ENCODE data around the gene XPO6.

The XPO6 gene

DNA sequence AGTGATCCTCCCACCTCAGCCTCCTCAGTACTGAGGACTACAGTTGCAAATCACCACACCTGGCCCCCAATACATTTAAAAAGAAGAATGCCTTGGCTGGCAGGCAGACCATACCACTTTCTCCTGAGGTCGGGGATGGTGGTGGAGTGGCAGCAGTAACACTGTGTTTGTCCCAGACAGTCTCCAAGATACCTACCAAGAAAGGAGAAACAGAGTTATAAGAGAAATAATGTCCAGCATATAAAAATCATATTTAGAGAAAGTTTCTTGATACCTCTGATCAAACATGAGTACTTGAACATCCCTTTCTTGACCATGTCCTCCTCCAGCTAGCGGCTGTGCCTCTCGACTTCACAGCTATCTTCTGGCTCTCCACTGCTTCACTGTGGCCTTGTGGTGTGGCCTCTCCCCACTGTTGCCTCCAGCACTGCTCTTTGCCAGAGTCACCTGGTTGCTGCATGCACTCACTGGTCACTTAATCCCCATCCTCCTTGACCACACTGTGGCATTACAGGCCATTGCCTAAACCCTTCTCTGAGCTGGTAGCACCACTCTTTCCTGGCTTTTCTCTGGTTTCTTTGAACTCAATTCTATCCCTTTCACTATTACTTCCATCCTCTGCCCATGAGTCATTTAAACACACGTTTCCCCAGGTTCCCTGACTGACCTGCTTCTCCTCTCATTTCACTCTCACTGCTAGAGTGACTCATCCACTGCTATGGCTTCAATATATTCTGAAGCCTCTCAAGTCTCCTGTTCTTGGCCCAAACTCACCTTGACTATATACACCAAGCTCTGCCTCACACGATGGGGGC lies 45.2 kb downstream of the XPO6 start:
- Histone ChIP-seq H3K36me3 (ENCODE audit: insufficient read depth, low read length) (peaks cover 25% of the 10 kb centered on the region), H3K9ac (ENCODE audit: low read depth, low read length) (no peak overlapping the region), H3K9me3 (ENCODE audit: control insufficient read depth, insufficient read depth, low read length) (no peaks in the 10 kb centered on the region), H3K4me1 (ENCODE audit: insufficient read depth, low read length) (peaks cover 7% of the 10 kb centered on the region; the same call in 1 of the 2 replicates)

DNA sequence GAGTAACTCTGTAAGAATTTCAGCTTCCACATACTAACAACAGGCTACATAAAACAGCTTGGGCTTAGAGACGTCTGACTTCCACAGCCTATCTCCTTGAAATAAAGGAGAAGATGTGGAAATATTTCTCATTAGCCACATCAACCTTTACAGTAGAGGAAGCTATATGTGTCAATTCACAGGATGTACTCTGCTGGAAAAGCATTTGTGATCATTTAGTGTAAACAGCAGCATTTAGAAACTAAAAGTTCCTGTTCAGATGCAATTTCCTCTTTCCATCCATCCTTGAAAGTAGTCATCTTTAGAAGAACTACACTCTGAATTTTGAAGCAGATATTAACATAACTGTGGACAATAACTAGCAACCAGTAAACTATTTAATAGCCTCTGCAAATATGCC lies 46.2 kb downstream of the XPO6 start:
- no peaks in the 10 kb centered on the region for H3K9me3 ChIP-seq (ENCODE audit: control insufficient read depth, insufficient read depth, low read length)
- H3K9ac ChIP-seq (ENCODE audit: low read depth, low read length): no peak overlapping the region
- H3K36me3 ChIP-seq (ENCODE audit: insufficient read depth, low read length): peaks cover 25% of the 10 kb centered on the region
- H3K4me1 ChIP-seq (ENCODE audit: insufficient read depth, low read length): peaks cover 7% of the 10 kb centered on the region

DNA sequence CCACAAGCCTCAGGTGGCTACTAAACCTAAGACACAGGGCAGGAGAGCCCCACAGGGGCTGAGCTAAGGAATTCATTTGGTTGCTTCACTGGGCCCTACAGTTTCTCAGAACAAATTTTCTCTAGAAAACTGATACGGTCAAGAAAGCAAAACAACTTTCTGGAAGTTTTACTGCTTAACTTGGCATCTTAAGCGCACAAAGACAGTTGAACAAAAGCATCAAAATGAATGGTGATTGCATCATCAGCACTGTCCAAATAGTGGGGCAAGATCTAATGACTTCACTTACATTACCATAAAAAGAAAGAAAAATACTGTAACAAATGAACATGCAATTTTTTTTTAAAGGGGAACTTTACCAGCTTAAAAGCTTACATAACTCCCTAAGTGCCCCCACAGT lies 47.6 kb downstream of the XPO6 start:
- no peaks in the 10 kb centered on the region for H3K9me3 ChIP-seq (ENCODE audit: control insufficient read depth, insufficient read depth, low read length)
- peaks cover 20% of the 10 kb centered on the region for H3K36me3 ChIP-seq (ENCODE audit: insufficient read depth, low read length)
- peaks cover 7% of the 10 kb centered on the region for H3K4me1 ChIP-seq (ENCODE audit: insufficient read depth, low read length)
- no peak overlapping the region for H3K9ac ChIP-seq (ENCODE audit: low read depth, low read length)

DNA sequence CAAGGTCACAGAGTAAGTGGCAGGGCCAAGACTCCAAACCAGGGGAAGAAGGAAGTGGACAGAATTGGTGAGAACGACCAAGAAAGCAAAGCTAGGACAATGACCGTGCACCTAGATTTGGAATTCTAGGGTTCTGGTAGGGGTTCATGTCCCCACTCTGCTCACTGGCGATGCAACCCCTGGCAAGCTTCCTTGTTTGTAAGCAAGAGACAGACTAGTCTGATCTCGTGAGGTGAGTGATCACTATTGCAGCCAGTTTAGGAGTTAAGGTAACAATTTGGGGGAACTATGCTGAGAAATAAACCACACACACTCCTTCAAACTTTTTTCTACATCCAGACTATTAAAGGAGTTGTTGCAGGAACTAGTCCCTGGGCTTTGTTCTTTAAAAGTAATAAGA lies 48.1 kb downstream of the XPO6 start:
- Histone ChIP-seq H3K36me3 (ENCODE audit: insufficient read depth, low read length) (peaks cover 19% of the 10 kb centered on the region), H3K4me1 (ENCODE audit: insufficient read depth, low read length) (peaks cover 7% of the 10 kb centered on the region)

DNA sequence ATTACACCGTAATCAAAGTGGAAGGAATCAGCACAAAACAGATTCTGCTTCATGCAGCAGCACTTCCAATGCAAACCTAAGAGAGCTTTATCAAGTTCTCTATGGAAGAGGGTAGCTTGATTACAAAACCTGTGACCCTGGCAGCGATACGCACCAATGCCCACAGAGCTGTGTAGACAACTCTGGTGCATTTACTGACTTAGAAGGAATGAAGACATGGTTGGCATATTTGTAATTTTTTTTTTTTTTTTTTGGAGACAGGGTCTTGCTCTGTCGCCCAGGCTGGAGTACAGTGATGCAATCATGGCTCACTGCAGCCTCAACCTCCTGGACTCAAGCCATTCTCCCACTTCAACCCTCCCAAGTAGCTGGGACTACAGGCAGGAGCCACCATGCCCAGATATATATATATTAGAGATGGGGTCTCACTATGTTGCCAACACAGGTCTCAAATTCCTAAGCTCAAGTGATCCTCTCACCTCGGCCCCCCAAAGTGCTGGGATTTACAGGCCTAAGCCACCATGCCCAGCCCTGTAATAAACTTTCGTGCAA lies 49.4 kb downstream of the XPO6 start:
- H3K36me3 ChIP-seq (ENCODE audit: insufficient read depth, low read length): peaks cover 18% of the 10 kb centered on the region
- no peak overlapping the region for H3K9ac ChIP-seq (ENCODE audit: low read depth, low read length)
- H3K4me1 ChIP-seq (ENCODE audit: insufficient read depth, low read length): peaks cover 5% of the 10 kb centered on the region
- no peaks in the 10 kb centered on the region for H3K9me3 ChIP-seq (ENCODE audit: control insufficient read depth, insufficient read depth, low read length)

More for the DNA sequence above, 48.1 kb downstream of the XPO6 start:
- Histone ChIP-seq H3K9ac (ENCODE audit: low read depth, low read length) (no peak overlapping the region), H3K9me3 (ENCODE audit: control insufficient read depth, insufficient read depth, low read length) (no peaks in the 10 kb centered on the region)

DNA sequence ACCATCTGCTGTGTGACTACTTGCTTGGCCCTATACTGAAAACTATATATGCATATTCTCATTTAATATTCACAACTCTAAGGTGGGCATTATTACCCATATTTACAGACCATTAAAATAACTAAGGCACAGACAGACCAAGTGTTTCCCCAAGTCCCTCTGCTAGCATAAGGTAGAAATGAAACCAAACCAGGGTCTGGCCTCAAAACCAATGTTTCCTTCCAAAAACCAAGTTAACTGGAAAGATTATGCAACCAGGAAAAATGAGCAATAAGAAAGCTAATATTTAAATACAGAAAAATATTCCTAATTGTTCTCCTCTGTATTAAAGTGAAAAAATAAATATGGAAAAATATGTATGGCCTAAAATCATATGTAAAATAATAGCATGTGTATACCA lies 50.1 kb downstream of the XPO6 start:
- Histone ChIP-seq H3K4me1 (ENCODE audit: insufficient read depth, low read length) (no peaks in the 10 kb centered on the region; the same call in none of the 2 replicates), H3K36me3 (ENCODE audit: insufficient read depth, low read length) (peaks cover 14% of the 10 kb centered on the region), H3K9me3 (ENCODE audit: control insufficient read depth, insufficient read depth, low read length) (no peaks in the 10 kb centered on the region), H3K9ac (ENCODE audit: low read depth, low read length) (no peak overlapping the region)

DNA sequence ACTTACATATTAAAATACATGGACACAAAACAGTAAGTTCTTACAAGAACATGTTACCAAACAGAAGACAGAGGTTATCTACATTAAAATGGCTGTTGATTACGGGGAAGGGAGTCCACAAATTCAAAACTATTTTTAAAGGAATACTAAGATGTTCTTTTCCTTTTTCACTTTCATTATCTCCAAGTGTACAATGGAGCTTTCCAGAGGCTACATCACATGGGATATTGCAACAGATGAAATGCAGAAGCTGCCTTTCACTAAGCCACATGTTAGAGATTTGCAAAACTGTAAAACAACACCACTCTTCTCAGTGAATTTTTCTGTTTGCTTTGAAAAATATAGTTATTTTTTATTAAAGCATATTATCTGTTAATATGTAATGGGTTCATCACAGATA lies 53.6 kb downstream of the XPO6 start:
- H3K36me3 ChIP-seq (ENCODE audit: insufficient read depth, low read length): peaks cover 9% of the 10 kb centered on the region
- no peaks in the 10 kb centered on the region; the same call in 1 of the 2 replicates for H3K4me1 ChIP-seq (ENCODE audit: insufficient read depth, low read length)
- H3K9me3 ChIP-seq (ENCODE audit: control insufficient read depth, insufficient read depth, low read length): no peaks in the 10 kb centered on the region
- H3K9ac ChIP-seq (ENCODE audit: low read depth, low read length): no peak overlapping the region

DNA sequence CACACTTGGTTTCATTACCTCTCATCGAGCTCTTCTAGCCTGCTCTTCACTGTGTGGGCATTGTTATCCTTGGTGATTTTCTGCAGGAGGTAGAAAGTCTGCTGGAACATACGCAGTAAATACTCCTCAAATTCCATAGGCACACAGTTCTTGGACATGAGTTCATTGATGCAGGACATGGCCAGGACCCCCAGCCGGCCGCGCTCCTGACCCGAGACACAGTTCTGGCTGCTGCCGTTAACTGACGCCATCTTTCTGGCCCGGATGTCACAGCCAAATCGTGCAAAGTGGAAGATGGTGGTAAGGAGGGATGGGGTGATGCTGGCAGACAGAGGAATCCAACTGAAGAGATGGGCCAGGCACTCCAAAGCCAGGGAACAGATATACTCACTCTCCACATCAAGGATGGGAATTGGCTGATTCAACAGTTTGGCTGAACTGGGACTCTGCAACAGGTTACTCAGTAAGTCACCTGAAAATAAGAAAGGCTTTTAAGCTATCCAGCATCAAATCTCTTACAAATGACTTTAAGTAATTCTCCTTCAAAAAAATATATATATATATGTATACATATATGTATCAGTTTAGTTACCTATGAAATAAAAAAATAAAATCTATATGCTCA lies 55.6 kb downstream of the XPO6 start:
- Histone ChIP-seq H3K36me3 (ENCODE audit: insufficient read depth, low read length) (peaks cover 15% of the 10 kb centered on the region), H3K9ac (ENCODE audit: low read depth, low read length) (no peak overlapping the region), H3K4me1 (ENCODE audit: insufficient read depth, low read length) (no peaks in the 10 kb centered on the region; the same call in 1 of the 2 replicates), H3K9me3 (ENCODE audit: control insufficient read depth, insufficient read depth, low read length) (no peaks in the 10 kb centered on the region)

DNA sequence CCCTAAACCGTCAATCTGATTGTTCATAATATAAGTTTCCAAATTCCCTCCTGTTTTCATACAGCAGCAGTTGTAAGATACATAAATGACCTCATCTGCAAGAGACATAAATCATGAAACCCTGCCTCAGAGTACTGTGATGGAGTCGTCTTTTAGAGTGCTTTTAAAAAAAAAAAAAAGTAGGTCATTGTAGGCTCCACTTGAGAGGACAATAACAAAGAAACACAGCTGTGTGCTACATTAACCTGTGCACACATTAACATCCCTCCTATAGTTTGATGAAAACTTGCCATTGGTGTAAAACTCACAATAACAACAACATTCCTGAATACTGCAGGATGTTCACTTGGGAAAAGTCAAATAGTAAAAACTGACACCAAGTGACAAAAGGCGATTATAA lies 56.5 kb downstream of the XPO6 start:
- Histone ChIP-seq H3K9ac (ENCODE audit: low read depth, low read length) (no peak overlapping the region), H3K9me3 (ENCODE audit: control insufficient read depth, insufficient read depth, low read length) (no peaks in the 10 kb centered on the region), H3K36me3 (ENCODE audit: insufficient read depth, low read length) (peaks cover 21% of the 10 kb centered on the region), H3K4me1 (ENCODE audit: insufficient read depth, low read length) (no peaks in the 10 kb centered on the region)

DNA sequence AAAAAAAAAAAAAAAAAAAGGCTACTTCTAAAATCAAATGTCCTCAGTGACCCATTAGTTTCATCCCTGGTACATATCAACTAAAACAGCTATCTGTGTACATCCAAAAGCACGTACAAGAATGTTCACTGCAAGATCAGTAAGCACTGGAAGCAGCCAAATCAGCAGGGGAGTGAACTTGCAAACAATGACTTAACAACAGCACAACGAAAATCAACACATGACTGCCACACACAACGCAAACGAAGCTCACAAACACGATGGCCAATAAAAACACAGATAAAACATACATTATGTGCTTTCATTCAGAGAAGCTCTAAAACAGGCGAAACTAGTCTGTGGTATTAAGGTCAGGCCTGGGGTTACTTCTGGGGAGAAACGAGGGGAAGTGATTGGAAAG lies 60.6 kb downstream of the XPO6 start:
- Histone ChIP-seq H3K9me3 (ENCODE audit: control insufficient read depth, insufficient read depth, low read length) (no peaks in the 10 kb centered on the region), H3K4me1 (ENCODE audit: insufficient read depth, low read length) (0 out of 2 replicates have a peak, but pooled peaks cover 9% of the 10 kb centered on the region), H3K36me3 (ENCODE audit: insufficient read depth, low read length) (peaks cover 20% of the 10 kb centered on the region), H3K9ac (ENCODE audit: low read depth, low read length) (no peak overlapping the region)

DNA sequence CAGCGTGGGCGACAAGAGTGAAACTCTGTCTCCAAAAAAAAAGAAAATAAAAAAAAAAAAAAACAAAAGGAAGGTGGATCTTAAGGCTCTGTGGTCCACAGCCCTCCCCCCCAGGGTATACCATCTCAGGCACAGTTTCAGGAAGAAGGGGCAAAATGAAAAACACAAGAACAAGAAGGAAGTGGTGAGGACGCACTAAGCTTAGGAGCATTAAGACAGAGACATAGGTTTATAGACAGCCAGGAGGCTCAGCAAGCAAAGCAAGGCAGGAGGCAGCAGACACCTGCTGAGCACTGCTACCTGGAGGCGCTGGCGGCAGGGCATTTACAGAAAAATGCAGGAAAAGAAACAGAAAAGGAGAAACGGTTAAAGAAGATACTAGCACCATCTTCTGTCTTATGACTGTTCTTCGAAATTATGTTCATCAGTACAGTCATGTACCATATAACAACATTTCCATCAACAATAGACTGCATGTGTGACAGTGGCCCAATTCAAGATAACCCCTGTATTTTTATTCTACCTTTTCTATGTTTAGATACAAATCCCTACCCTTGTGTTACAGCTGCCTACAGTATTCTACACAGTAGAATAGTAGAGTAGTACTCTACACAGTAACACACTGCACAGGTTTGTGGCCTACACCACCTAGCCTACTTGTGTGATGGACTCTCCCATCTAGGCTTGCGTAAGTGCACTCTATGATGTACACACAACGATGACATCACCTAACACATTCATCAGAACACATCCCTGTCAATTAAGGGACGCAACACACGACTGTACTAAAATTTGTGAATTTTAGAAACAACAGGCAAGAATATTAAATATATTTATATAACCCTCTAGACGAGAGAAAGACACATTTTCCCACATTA lies 62.5 kb downstream of the XPO6 start:
- Histone ChIP-seq H3K4me1 (ENCODE audit: insufficient read depth, low read length) (0 out of 2 replicates have a peak, but pooled peaks cover 13% of the 10 kb centered on the region), H3K36me3 (ENCODE audit: insufficient read depth, low read length) (peaks cover 11% of the 10 kb centered on the region)

DNA sequence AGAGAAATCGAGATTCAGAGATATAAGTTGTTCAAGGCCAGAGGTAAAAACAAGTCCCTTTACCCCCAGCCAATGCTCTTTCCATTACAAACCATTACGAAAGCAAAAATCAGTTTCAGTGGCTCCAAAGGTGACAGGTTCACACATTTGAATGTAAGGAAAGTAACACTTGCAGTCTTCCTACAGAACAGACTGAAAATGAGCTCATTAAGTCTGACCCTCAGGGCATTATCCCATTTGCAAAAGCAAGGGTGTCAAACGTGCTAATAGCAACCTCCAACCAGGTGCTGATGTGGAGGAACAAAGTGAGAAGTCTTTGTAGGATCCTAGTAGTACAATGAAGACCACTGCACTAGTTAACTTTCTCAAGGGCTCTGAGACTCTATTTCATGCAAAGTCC lies 65.2 kb downstream of the XPO6 start:
- Histone ChIP-seq H3K9ac (ENCODE audit: low read depth, low read length) (no peak overlapping the region), H3K36me3 (ENCODE audit: insufficient read depth, low read length) (peaks cover 12% of the 10 kb centered on the region), H3K9me3 (ENCODE audit: control insufficient read depth, insufficient read depth, low read length) (no peaks in the 10 kb centered on the region), H3K4me1 (ENCODE audit: insufficient read depth, low read length) (peaks cover 20% of the 10 kb centered on the region; the same call in 1 of the 2 replicates)

More for the DNA sequence above, 62.5 kb downstream of the XPO6 start:
- no peaks in the 10 kb centered on the region for H3K9me3 ChIP-seq (ENCODE audit: control insufficient read depth, insufficient read depth, low read length)
- H3K9ac ChIP-seq (ENCODE audit: low read depth, low read length): no peak overlapping the region

DNA sequence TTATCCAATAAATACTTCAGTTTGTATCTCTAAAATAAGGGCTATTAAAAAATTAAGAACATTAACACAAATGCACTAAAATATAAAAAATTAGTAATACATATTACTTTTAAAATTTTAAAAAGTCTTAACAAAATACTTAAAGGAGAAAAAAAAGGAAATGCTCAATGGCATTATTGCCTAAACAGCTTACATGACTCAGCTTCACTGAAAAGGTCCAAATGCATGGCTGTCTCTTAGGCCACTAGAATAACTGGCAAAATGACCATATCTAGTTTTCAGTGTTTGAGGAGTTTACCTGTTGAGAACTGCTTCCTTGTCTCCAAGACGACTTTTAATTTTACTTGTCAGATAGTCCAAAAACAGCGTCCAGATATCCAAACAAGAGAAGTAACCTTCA lies 66.0 kb downstream of the XPO6 start:
- peaks cover 20% of the 10 kb centered on the region; the same call in 1 of the 2 replicates for H3K4me1 ChIP-seq (ENCODE audit: insufficient read depth, low read length)
- peaks cover 8% of the 10 kb centered on the region for H3K36me3 ChIP-seq (ENCODE audit: insufficient read depth, low read length)
- H3K9me3 ChIP-seq (ENCODE audit: control insufficient read depth, insufficient read depth, low read length): no peaks in the 10 kb centered on the region
- no peak overlapping the region for H3K9ac ChIP-seq (ENCODE audit: low read depth, low read length)

All from ES-I3 (cell line).